ENCODE measurements around the gene TRIM32. TPM values are rescaled to one million over a fixed set of nuclear protein-coding genes. Genes with fewer than 3 reads are reported as not detected.

The TRIM32 gene
- total RNA-seq, 1 experiment from 2014 or later, result 11.6 TPM

GRCh38 chr9:116695438-116695837, 8.3 kb downstream of the TRIM32 start:
- no peak overlapping the region for H3K4me2 ChIP-seq (ENCODE audit: low read length)
- DNase-seq (no peak), ATAC-seq (no peak)
- H3K4me1 ChIP-seq (ENCODE audit: insufficient read depth, low read length), result peaks cover 20% of the 10 kb centered on the region
- BruUV-seq (replicated peaks), result no TSS peak
- no peak overlapping the region for H3K9ac ChIP-seq (ENCODE audit: low read length)
- H3K36me3 ChIP-seq (ENCODE audit: low read depth, low read length), result peaks cover 15% of the 10 kb centered on the region; the same call in 1 of the 2 replicates
- POLR2A ChIA-PET (ENCODE audit: unreplicated experiment), result no interaction called here
- H3K9me2 ChIP-seq (replicated peaks; ENCODE audit: low read length), result no peaks in the 10 kb centered on the region
- H3F3A ChIP-seq (ENCODE audit: low read length, unreplicated experiment), result no peaks in the 10 kb centered on the region
- peaks cover 3% of the 10 kb centered on the region; the same call in 1 of the 2 replicates for H4K20me1 ChIP-seq (ENCODE audit: low read length)
- H3K79me2 ChIP-seq (ENCODE audit: low read length), result peaks cover 51% of the 10 kb centered on the region
- no peaks in the 10 kb centered on the region for H3K9me3 ChIP-seq (ENCODE audit: low read length)
- no peak overlapping the region for H3K4me3 ChIP-seq (ENCODE audit: low read length)
- H3K27ac ChIP-seq (ENCODE audit: low read length), result no peak overlapping the region
- intact Hi-C loops (cut with micrococcal nuclease), result no loop called here
- CTCF ChIA-PET, result no interaction called here
- no peaks in the 10 kb centered on the region for H3K27me3 ChIP-seq (ENCODE audit: low read length)
- TF ChIP-seq, protein P1, sequence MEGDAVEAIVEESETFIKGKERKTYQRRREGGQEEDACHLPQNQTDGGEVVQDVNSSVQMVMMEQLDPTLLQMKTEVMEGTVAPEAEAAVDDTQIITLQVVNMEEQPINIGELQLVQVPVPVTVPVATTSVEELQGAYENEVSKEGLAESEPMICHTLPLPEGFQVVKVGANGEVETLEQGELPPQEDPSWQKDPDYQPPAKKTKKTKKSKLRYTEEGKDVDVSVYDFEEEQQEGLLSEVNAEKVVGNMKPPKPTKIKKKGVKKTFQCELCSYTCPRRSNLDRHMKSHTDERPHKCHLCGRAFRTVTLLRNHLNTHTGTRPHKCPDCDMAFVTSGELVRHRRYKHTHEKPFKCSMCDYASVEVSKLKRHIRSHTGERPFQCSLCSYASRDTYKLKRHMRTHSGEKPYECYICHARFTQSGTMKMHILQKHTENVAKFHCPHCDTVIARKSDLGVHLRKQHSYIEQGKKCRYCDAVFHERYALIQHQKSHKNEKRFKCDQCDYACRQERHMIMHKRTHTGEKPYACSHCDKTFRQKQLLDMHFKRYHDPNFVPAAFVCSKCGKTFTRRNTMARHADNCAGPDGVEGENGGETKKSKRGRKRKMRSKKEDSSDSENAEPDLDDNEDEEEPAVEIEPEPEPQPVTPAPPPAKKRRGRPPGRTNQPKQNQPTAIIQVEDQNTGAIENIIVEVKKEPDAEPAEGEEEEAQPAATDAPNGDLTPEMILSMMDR (conservative IDR thresholded peaks at IDR 0.05; ENCODE audit: low read depth, low read length), result no peak
- TF ChIP-seq EZH2 (IDR thresholded peaks at IDR 0.05; ENCODE audit: low read length, unreplicated experiment) (no peak), EZH2phosphoT487 (IDR thresholded peaks at IDR 0.05; ENCODE audit: borderline replicate concordance, low read length) (no peak)
- H2AFZ ChIP-seq (ENCODE audit: low read length), result no peak overlapping the region

DNA sequence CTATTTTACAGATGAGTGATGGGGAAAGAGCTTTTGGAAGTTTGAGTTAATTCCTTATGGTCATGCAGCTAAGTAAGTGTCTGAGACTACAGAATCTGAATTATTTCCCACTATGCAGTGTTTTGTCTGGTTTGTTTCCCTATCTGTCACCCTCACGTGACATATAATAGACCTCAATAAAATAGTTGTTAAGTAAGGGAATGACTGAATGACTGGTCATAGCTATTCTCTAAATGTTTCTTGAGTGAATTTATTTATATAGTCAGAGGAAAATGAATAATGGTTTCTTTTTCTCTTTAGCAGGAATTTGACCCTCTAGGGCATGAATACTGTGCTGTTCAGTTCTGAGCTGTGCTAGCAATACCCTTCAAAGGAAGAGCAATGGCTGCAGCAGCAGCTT, 10.3 kb downstream of the TRIM32 start:
- POLR2A ChIA-PET (ENCODE audit: unreplicated experiment), result no interaction called here
- CTCF ChIA-PET, result interaction anchor here (0.5 kb wide), 1 partner anchor 815 kb away, joined by 11 read pairs; no protein-coding TSS in a partner anchor
- Histone ChIP-seq H3K27me3 (ENCODE audit: low read length) (no peaks in the 10 kb centered on the region), H3F3A (ENCODE audit: low read length, unreplicated experiment) (no peaks in the 10 kb centered on the region), H3K36me3 (ENCODE audit: low read depth, low read length) (peaks cover 15% of the 10 kb centered on the region; the same call in 1 of the 2 replicates), H3K9ac (ENCODE audit: low read length) (no peak overlapping the region), H3K4me2 (ENCODE audit: low read length) (no peak overlapping the region), H4K20me1 (ENCODE audit: low read length) (peaks cover 3% of the 10 kb centered on the region; the same call in 1 of the 2 replicates), H2AFZ (ENCODE audit: low read length) (no peak overlapping the region), H3K9me3 (ENCODE audit: low read length) (no peaks in the 10 kb centered on the region), H3K79me2 (ENCODE audit: low read length) (peaks cover 32% of the 10 kb centered on the region), H3K4me3 (ENCODE audit: low read length) (no peak overlapping the region), H3K9me2 (replicated peaks; ENCODE audit: low read length) (no peaks in the 10 kb centered on the region), H3K4me1 (ENCODE audit: insufficient read depth, low read length) (peaks cover 27% of the 10 kb centered on the region), H3K27ac (ENCODE audit: low read length) (no peak overlapping the region)
- ATAC-seq (no peak), DNase-seq (no peak)
- intact Hi-C loops (cut with micrococcal nuclease), result no loop called here
- TF ChIP-seq EZH2 (IDR thresholded peaks at IDR 0.05; ENCODE audit: low read length, unreplicated experiment) (no peak), EZH2phosphoT487 (IDR thresholded peaks at IDR 0.05; ENCODE audit: borderline replicate concordance, low read length) (no peak)
- TF ChIP-seq, protein P1 (conservative IDR thresholded peaks at IDR 0.05; ENCODE audit: low read depth, low read length), result no peak
- no TSS peak for BruUV-seq (replicated peaks)

DNA sequence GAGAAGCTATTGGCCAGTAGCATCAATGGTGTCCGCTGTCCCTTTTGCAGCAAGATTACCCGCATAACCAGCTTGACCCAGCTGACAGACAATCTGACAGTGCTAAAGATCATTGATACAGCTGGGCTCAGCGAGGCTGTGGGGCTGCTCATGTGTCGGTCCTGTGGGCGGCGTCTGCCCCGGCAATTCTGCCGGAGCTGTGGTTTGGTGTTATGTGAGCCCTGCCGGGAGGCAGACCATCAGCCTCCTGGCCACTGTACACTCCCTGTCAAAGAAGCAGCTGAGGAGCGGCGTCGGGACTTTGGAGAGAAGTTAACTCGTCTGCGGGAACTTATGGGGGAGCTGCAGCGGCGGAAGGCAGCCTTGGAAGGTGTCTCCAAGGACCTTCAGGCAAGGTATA, 10.8 kb downstream of the TRIM32 start:
- intact Hi-C loops (cut with micrococcal nuclease), result no loop called here
- POLR2A ChIA-PET (ENCODE audit: unreplicated experiment), result no interaction called here
- no peaks in the 10 kb centered on the region for H3F3A ChIP-seq (ENCODE audit: low read length, unreplicated experiment)
- no peaks in the 10 kb centered on the region for H3K9me2 ChIP-seq (replicated peaks; ENCODE audit: low read length)
- H3K79me2 ChIP-seq (ENCODE audit: low read length), result peaks cover 29% of the 10 kb centered on the region
- CTCF ChIA-PET, result no interaction called here
- H3K4me1 ChIP-seq (ENCODE audit: insufficient read depth, low read length), result peaks cover 21% of the 10 kb centered on the region
- no peaks in the 10 kb centered on the region for H3K27me3 ChIP-seq (ENCODE audit: low read length)
- peaks cover 3% of the 10 kb centered on the region; the same call in 1 of the 2 replicates for H4K20me1 ChIP-seq (ENCODE audit: low read length)
- BruUV-seq (replicated peaks), result no TSS peak
- no peaks in the 10 kb centered on the region for H3K9me3 ChIP-seq (ENCODE audit: low read length)
- no peak overlapping the region for H3K9ac ChIP-seq (ENCODE audit: low read length)
- no peak overlapping the region for H3K27ac ChIP-seq (ENCODE audit: low read length)
- no peak for ATAC-seq
- H2AFZ ChIP-seq (ENCODE audit: low read length), result no peak overlapping the region
- no peak overlapping the region for H3K4me3 ChIP-seq (ENCODE audit: low read length)
- no peak overlapping the region for H3K4me2 ChIP-seq (ENCODE audit: low read length)
- no peak for DNase-seq
- TF ChIP-seq EZH2 (IDR thresholded peaks at IDR 0.05; ENCODE audit: low read length, unreplicated experiment) (no peak), EZH2phosphoT487 (IDR thresholded peaks at IDR 0.05; ENCODE audit: borderline replicate concordance, low read length) (no peak)
- H3K36me3 ChIP-seq (ENCODE audit: low read depth, low read length), result peaks cover 15% of the 10 kb centered on the region; the same call in 1 of the 2 replicates

All from PC-3 (cell line).